Measurements from ENCODE around the gene NOL8.

NOL8 gene

GRCh38 chr9:92270511-92270910 is 54.6 kb downstream of the NOL8 start:
- no peaks in the 10 kb centered on the region for H3K27me3 ChIP-seq (ENCODE audit: insufficient read depth, low read length, poor library complexity)
- H3K4me2 ChIP-seq (ENCODE audit: insufficient read depth, low read length): no peak overlapping the region
- ATAC-seq (ENCODE audit: insufficient read depth, low read depth): no peak
- TF ChIP-seq EZH2 (IDR thresholded peaks at IDR 0.05; ENCODE audit: borderline replicate concordance, low read depth, low read length, severe bottlenecking) (no peak), CTCF (IDR thresholded peaks at IDR 0.05; ENCODE audit: borderline replicate concordance, extremely low read depth, low read length, poor library complexity, severe bottlenecking) (no peak)
- no peaks in the 10 kb centered on the region for H3K4me1 ChIP-seq (ENCODE audit: insufficient read depth, low read length)
- no peak overlapping the region for H2AFZ ChIP-seq (ENCODE audit: low read depth, low read length)
- H4K20me1 ChIP-seq (ENCODE audit: insufficient read depth, low read length): peaks cover 22% of the 10 kb centered on the region
- no peak overlapping the region for H3K9ac ChIP-seq (ENCODE audit: low read depth, low read length)
- no peak overlapping the region for H3K4me3 ChIP-seq (ENCODE audit: low read depth in 1 of 2, low read length in 2 of 2)
- no peak for DNase-seq
- H3K36me3 ChIP-seq (ENCODE audit: insufficient read depth, low read length): peaks cover 99% of the 10 kb centered on the region
- no peak overlapping the region for H3K27ac ChIP-seq (ENCODE audit: low read length)
- peaks cover 15% of the 10 kb centered on the region; the same call in 1 of the 2 replicates for H3K79me2 ChIP-seq (ENCODE audit: insufficient read depth, low read length)
- no peaks in the 10 kb centered on the region for H3K9me3 ChIP-seq (ENCODE audit: insufficient read depth, low read length, severe bottlenecking)

GRCh38 chr9:92266486-92266885 is 58.7 kb downstream of the NOL8 start:
- Histone ChIP-seq H3K79me2 (ENCODE audit: insufficient read depth, low read length) (peaks cover 10% of the 10 kb centered on the region; the same call in 1 of the 2 replicates), H3K27me3 (ENCODE audit: insufficient read depth, low read length, poor library complexity) (no peaks in the 10 kb centered on the region), H4K20me1 (ENCODE audit: insufficient read depth, low read length) (peaks cover 23% of the 10 kb centered on the region), H3K4me1 (ENCODE audit: insufficient read depth, low read length) (no peaks in the 10 kb centered on the region), H2AFZ (ENCODE audit: low read depth, low read length) (no peak overlapping the region), H3K4me3 (ENCODE audit: low read depth in 1 of 2, low read length in 2 of 2) (no peak overlapping the region), H3K4me2 (ENCODE audit: insufficient read depth, low read length) (no peak overlapping the region), H3K9ac (ENCODE audit: low read depth, low read length) (no peak overlapping the region), H3K27ac (ENCODE audit: low read length) (no peak overlapping the region), H3K36me3 (ENCODE audit: insufficient read depth, low read length) (peaks cover 99% of the 10 kb centered on the region), H3K9me3 (ENCODE audit: insufficient read depth, low read length, severe bottlenecking) (no peaks in the 10 kb centered on the region)
- DNase-seq (no peak), ATAC-seq (ENCODE audit: insufficient read depth, low read depth) (no peak)
- no peak for TF ChIP-seq CTCF (IDR thresholded peaks at IDR 0.05; ENCODE audit: borderline replicate concordance, extremely low read depth, low read length, poor library complexity, severe bottlenecking)
- TF ChIP-seq EZH2 (IDR thresholded peaks at IDR 0.05; ENCODE audit: borderline replicate concordance, low read depth, low read length, severe bottlenecking): no peak

- Histone ChIP-seq H3K79me2 (ENCODE audit: insufficient read depth, low read length) (peaks cover 10% of the 10 kb centered on the region; the same call in 1 of the 2 replicates), H3K9me3 (ENCODE audit: insufficient read depth, low read length, severe bottlenecking) (no peaks in the 10 kb centered on the region), H3K27ac (ENCODE audit: low read length) (no peak overlapping the region), H3K9ac (ENCODE audit: low read depth, low read length) (no peak overlapping the region), H3K4me2 (ENCODE audit: insufficient read depth, low read length) (no peak overlapping the region), H3K4me1 (ENCODE audit: insufficient read depth, low read length) (no peaks in the 10 kb centered on the region), H4K20me1 (ENCODE audit: insufficient read depth, low read length) (peaks cover 25% of the 10 kb centered on the region), H3K4me3 (ENCODE audit: low read depth in 1 of 2, low read length in 2 of 2) (no peak overlapping the region), H3K27me3 (ENCODE audit: insufficient read depth, low read length, poor library complexity) (no peaks in the 10 kb centered on the region), H2AFZ (ENCODE audit: low read depth, low read length) (no peak overlapping the region), H3K36me3 (ENCODE audit: insufficient read depth, low read length) (peaks cover 99% of the 10 kb centered on the region)
- no peak for DNase-seq
- TF ChIP-seq EZH2 (IDR thresholded peaks at IDR 0.05; ENCODE audit: borderline replicate concordance, low read depth, low read length, severe bottlenecking): no peak
- no peak for TF ChIP-seq CTCF (IDR thresholded peaks at IDR 0.05; ENCODE audit: borderline replicate concordance, extremely low read depth, low read length, poor library complexity, severe bottlenecking)
- ATAC-seq (ENCODE audit: insufficient read depth, low read depth): no peak
Measured at GRCh38 chr9:92265154-92265553, 60.0 kb downstream of the NOL8 start.

- H2AFZ ChIP-seq (ENCODE audit: low read depth, low read length): no peak overlapping the region
- H3K4me3 ChIP-seq (ENCODE audit: low read depth in 1 of 2, low read length in 2 of 2): no peak overlapping the region
- H3K79me2 ChIP-seq (ENCODE audit: insufficient read depth, low read length): peaks cover 5% of the 10 kb centered on the region; the same call in 1 of the 2 replicates
- no peak for ATAC-seq (ENCODE audit: insufficient read depth, low read depth)
- peaks cover 99% of the 10 kb centered on the region for H3K36me3 ChIP-seq (ENCODE audit: insufficient read depth, low read length)
- H4K20me1 ChIP-seq (ENCODE audit: insufficient read depth, low read length): peaks cover 26% of the 10 kb centered on the region
- TF ChIP-seq CTCF (IDR thresholded peaks at IDR 0.05; ENCODE audit: borderline replicate concordance, extremely low read depth, low read length, poor library complexity, severe bottlenecking) (no peak), EZH2 (IDR thresholded peaks at IDR 0.05; ENCODE audit: borderline replicate concordance, low read depth, low read length, severe bottlenecking) (no peak)
- H3K9me3 ChIP-seq (ENCODE audit: insufficient read depth, low read length, severe bottlenecking): no peaks in the 10 kb centered on the region
- DNase-seq: no peak
- no peaks in the 10 kb centered on the region for H3K27me3 ChIP-seq (ENCODE audit: insufficient read depth, low read length, poor library complexity)
- H3K4me2 ChIP-seq (ENCODE audit: insufficient read depth, low read length): no peak overlapping the region
- no peak overlapping the region for H3K27ac ChIP-seq (ENCODE audit: low read length)
- no peak overlapping the region for H3K9ac ChIP-seq (ENCODE audit: low read depth, low read length)
- no peaks in the 10 kb centered on the region for H3K4me1 ChIP-seq (ENCODE audit: insufficient read depth, low read length)
Measured at GRCh38 chr9:92263131-92263530, 62.0 kb downstream of the NOL8 start.

Measured in DND-41 (cell line).